Measurements from ENCODE around the gene SIGLEC7.
A peak's percentile ranks its signal among the peaks of the same experiment; 100 is the strongest.

Gene SIGLEC7

DNA sequence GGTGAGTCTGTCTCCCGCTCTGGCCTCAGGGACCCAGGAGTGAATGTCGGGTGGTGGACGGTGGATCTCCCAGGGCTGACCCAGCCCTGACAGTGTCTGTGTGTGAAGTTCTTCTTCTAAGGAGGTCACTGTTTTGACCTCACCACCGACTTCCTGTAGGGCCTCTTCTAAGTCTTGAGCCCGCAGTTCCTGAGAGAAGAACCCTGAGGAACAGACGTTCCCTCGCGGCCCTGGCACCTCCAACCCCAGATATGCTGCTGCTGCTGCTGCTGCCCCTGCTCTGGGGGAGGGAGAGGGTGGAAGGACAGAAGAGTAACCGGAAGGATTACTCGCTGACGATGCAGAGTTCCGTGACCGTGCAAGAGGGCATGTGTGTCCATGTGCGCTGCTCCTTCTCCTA, at the start of gene SIGLEC7:
Gene SIGLEC7 (plus strand): TSS at position 183 of the 400 bp plus-strand sequence. CDS start 69 bp downstream, at position 252.
- DNase-seq: peak in 5 of 14 donors; percentile 10 to 27 (median 13)

- peak in 1 of 14 donors; percentile 3 for DNase-seq
These were observed 49.0 kb upstream of the SIGLEC7 start for GRCh38 chr19:51093101-51093500.

GRCh38 chr19:51093510-51094345, 48.4 kb upstream of the SIGLEC7 start:
- DNase-seq: no peak

DNA sequence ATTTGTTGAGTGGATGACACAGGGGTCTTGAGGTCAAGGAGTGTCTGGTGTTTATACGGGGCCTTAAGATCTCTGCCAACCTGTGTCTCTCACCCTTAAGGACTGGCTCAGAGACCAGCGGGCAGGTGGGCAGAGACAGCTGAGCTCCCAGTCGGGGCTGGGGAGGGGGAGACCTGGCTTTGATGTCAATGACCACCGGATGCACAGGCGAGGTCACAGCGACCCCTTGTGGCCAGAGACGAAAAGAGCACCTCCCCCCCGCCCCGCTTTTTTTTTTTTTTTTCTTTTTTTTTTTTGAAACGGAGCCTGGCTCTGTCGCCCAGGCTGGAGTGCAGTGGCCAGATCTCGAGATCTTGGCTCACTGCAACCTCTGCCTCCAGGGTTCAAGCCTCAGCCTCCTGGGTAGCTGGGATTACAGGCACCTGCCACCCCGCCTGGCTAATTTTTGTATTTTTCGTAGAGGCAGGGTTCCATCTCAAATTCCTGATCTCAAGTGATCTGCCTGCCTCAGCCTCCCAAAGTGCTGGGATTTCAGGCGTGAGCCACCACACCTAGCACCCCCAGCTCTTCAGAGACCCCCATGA, 47.3 kb upstream of the SIGLEC7 start:
- peak in 2 of 14 donors; percentile 7 to 18 for DNase-seq

- DNase-seq: no peak
These were observed 45.5 kb upstream of the SIGLEC7 start for GRCh38 chr19:51096473-51097165.

- peak in 4 of 14 donors; percentile 6 to 27 (median 18) for DNase-seq
These were observed 44.8 kb upstream of the SIGLEC7 start for GRCh38 chr19:51097166-51097738.

DNA sequence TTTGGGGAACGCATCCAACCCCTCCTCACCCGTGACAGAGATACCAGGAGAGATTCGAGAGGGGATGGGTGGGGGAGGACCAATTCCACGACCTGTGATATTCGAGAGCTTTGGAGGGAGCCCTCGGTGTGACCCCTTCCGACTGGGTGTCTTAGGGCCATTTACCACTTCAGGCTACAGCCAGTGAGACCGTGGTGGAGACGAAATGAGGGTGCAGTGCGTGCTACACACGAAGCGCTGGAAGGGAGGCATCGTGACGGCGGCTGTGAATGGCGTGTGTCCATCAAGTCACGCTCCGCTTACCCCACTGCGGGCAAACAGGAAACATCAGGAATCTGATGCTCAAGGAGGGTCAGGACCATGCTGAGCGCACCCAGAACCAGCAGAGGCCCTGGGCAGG, 44.3 kb upstream of the SIGLEC7 start:
- DNase-seq: no peak

- no peak for DNase-seq
These were observed 43.6 kb upstream of the SIGLEC7 start for GRCh38 chr19:51098365-51099046.

DNA sequence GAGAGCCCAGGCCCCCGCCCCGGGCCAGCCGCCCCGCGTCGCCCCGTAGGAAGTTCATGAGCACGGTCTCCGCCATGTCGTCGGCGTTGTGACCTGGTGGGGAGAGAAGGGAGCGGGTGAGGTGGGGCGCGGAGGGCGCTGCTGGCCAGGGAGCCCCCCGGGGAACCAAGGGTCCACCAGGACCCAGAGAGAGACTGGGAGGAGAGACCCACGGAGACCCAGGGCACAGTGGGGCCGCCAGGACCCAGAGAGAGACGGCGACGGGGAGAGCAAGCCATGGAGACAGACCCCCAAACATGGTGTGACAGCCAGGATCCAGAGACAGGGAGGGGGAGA, 43.1 kb upstream of the SIGLEC7 start:
- DNase-seq: no peak

DNA sequence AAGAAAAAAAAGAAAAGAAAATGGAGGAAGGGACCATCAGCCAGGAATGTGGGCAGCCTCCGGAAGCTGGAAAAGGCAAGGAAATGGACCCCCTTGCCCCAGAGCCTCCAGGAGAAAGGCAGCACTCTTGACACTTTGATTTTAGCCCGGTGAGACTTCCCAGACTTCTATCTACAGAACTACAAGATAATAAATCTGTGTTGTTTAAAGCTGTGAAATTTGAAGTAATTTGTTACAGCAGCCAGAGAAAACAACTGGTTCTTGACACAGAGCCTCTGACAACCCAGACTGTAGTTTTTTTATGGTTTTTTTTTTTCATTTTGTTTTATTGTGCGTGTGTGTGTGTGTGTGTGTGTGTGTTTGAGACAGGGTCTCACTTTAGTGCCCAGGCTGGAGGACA, 41.5 kb upstream of the SIGLEC7 start:
- DNase-seq: no peak

GRCh38 chr19:51101171-51101865, 40.8 kb upstream of the SIGLEC7 start:
- no peak for DNase-seq

- no peak for DNase-seq
These were observed 39.1 kb upstream of the SIGLEC7 start for GRCh38 chr19:51102991-51103390.

DNA sequence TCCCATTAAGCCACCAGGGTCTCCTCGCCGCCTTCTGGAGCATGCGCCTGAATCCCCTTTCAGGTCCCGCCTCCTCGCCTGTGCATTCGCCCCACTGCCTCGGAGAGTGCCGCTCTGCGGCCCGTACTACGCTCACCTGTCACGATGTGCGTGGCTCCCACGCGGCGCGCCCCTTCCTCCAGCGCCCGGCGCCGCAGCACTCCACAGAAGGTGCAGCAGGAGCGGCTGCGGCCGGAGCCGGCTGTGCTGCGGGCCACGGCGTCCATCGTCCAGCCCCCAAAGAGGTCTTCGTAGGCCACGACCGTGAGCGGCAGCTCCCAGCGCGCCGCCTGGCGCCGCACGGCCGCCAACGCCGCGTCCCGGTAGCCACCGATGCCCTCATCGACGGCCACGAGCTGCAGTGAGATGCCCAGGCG, 38.2 kb upstream of the SIGLEC7 start:
- no peak for DNase-seq

GRCh38 chr19:51107406-51108065, 34.6 kb upstream of the SIGLEC7 start:
- no peak for DNase-seq

GRCh38 chr19:51108066-51108804, 33.9 kb upstream of the SIGLEC7 start, which contains the start of gene CTU1:
Gene CTU1 (minus strand): TSS chr19:51108409. CDS start chr19:51104569, 3,840 bp downstream.
- peak; percentile 79 to 99 (median 98) for DNase-seq

- peak in 1 of 14 donors; percentile 59 for DNase-seq
These were observed 33.3 kb upstream of the SIGLEC7 start for GRCh38 chr19:51108805-51109146.

DNA sequence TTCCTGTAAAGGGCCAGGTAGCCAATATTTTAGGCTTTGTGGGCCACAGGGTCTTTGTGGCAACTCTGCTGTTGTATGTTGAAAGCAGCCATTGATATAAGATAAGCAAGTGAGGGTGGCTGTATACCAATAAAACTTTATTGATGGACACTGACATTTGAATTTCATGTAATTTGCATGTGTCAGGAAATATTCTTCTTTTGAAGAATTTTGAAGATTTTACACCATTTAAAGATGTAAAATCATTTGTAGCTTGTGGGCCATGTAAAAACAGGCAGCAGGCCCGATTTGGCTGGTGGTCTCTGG, 31.5 kb upstream of the SIGLEC7 start:
- no peak for DNase-seq

DNA sequence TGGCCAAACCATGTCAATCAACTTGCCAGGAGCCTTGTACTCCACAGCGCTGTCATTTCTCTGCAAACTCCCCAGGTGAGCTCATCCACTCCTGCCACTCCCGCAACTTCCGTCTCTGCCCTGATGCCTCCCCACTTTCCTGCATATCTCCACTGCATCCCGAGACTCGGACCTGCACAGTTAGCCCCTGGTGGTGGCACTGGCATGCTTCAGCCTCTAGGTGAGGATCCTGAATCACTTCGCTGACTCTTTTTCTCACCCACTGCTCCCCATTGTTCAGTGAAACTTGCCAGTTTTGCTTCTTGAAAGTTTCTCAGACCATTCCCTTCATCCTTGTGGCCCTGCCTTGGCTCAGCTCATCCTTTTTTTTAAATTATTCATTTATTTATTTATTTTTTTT, 30.5 kb upstream of the SIGLEC7 start:
- no peak for DNase-seq

DNA sequence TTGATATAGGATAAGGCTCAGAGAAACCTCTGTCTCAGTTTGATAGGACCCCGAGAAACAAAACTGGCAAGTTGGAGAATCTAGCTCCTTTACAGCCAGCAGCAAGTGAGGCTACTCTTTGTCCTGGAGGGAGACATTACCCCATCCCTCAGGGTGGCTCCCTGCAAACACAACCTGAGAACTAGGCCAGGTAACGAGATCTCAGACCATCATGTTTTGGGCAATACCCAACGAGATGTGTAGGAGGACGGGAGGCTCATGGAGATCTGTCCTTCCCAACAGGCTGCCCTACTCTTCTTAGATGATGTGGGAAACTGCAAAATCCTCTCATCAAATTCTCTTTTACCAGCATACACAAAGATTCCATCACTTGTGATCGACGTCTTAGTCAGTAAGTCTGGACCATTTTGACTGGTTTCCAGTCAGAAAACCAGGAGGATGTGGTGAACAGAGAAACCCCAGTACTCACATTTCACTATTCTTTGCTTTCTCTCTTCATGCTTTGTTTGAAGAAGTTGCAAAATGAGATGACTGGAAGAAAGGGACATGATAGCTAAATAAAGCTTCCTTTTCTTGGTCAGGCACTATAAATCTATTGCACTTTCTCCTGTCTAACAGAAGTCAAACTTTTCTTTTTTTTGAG, 27.9 kb upstream of the SIGLEC7 start:
- DNase-seq: no peak

- DNase-seq: no peak
These were observed 25.3 kb upstream of the SIGLEC7 start for GRCh38 chr19:51116736-51117286.

Data from C1 segment of cervical spinal cord (tissue), 14 donors.